Mucosa of gallbladder (tissue), 1 donor: ENCODE results near the gene AP3S1. TPM values are rescaled to one million over a fixed set of nuclear protein-coding genes. Genes with fewer than 3 reads are reported as not detected.
"Not testable (repeated sequence)": the region's sequence is repeated elsewhere in the genome, so short reads cannot be mapped to it uniquely, and the experiment has no call there.

Source experiments
- DNase-seq: peaks from one replicate; pipeline ENCODE4 v3.0.0-alpha.2; 2020; ENCODE audit warnings: low spot score
- total RNA-seq: library from RNA; stranded (reverse); gene quantifications from one replicate; pipeline ENCODE4 v1.2.1, GENCODE V29; 2021
- donor health status: DM: no; HTN: no; CAD: no.

AP3S1 gene
- total RNA-seq, 1 donor from 2014 or later: 72.0 TPM

DNA sequence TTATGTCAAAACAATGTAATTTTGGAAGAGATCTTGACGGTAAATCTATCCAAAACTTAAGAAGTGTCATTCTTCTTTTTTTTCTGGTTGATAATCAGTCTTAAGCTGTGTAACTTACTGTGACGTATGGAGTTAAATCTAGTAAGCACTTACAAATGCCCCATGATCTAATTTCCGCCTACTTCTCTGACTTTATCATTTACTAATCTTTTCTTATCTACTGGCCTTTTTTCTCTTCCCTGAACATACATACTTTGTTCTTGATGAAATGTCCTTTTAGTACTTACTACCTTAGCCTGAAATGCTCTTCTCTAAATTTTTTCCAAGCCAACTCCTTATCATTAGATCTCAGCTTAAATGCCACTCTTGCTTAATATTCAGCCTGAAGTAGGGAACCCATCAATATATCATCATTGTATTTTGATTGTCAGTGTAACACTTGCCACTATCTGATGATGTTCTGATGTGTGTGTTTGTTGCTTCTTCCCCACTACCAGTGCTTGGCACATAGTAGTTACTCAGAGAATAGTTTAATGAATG is 27.6 kb downstream of the AP3S1 start:
- no peak for DNase-seq

- no peak for DNase-seq
Measured at GRCh38 chr5:115872447-115872846, 30.7 kb downstream of the AP3S1 start.

DNA sequence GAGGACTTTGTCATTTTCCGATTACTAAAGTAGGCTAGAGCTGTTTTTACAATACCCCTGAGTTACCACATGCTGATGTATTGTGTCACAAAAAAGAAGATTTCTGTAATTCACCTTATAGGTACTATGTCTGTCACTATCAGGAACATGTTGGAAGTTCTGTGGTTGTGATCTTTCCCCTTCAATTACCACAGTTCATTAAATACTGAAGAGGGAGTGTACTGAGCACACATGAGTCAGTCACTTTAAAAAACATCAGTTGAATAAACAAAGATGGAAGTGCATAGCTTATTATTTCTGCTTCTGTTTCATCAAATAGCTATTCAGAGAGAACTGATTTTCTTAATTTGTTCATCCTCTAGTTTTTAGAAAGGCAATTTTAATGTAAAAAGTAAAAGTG is 31.7 kb downstream of the AP3S1 start:
- DNase-seq: no peak

DNA sequence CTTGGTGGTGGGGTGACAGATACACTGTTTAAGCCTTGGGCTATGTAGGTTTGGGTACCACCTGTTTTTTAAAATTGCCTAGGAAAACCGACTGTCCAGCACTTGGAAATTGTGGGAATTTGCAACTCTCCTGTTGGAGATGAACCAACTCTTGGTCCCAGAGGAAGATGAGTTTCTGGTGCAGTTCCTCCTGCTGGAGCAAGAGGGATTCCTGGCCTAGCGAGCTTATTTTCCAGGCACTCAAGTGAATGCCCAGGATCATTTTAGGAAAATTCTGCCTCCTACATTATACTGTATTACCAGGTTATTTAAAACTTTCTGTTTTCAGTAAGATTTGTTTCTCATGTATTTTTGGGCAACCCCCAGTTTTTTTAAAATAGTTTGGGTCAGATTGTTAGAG is 33.7 kb downstream of the AP3S1 start:
- no peak for DNase-seq

- DNase-seq: not testable (repeated sequence)
Measured at GRCh38 chr5:115877342-115877741, 35.6 kb downstream of the AP3S1 start.

DNA sequence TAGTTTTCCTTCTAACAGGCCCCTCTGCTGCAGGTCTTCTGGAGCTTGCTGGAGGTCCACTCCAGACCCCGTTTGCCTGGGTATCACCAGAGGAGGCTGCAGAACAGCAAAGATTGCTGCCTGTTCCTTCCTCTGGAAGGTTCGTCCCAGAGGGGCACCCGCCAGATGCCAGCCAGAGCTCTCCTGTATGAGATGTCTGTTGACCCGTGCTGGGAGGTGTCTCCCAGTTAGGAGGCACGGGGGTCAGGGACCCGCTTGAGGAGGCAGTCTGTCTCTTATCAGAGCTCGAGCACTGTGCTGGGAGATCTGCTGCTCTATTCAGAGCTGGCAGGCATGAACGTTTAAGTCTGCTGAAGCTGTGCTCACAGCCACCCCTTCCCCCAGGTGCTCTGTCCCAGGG is 40.7 kb downstream of the AP3S1 start:
- not testable (repeated sequence) for DNase-seq

GRCh38 chr5:115884704-115885103 is 43.0 kb downstream of the AP3S1 start:
- no peak for DNase-seq

DNA sequence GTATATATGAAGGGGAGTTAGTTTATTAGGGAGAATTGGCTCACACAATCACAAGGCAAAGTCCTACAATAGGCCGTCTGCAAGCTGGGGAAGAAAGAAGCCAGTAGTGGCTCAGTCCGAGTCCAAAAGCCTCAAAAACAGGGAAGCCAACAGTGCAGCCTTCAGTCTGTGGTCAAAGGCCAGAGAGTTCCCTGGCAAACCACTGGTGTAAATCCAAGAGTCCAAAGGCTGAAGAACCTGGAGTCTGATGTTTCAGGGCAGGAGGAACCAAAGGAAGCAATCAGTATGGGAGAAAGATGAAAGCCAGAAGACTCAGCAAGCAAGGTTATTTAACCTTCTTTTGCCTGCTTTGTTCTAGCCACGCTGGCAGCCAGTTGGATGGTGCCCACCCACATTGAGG is 43.5 kb downstream of the AP3S1 start:
- peak; percentile 57 for DNase-seq

DNA sequence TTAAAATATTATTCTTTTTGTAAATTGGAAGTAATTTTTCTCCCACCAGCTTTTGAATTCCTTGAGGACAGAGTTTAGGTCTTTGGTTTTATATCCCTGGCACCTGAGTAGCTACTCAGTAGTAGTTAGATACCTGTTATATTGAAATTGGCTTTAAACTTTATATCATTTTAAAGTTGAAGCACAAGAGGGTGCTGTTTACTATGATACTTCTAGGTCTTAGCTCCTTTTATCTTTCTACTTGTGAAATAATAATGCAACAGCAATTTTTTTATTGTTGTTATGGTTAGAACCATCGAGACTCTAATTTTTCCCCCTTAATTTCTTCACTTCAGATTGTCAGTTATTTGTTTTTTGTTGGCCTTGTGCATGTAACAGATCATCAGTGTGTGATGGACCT is 46.3 kb downstream of the AP3S1 start:
- DNase-seq: no peak

GRCh38 chr5:115892021-115892420 is 50.3 kb downstream of the AP3S1 start:
- no peak for DNase-seq

- no peak for DNase-seq
Measured at GRCh38 chr5:115894342-115894741, 52.6 kb downstream of the AP3S1 start.

GRCh38 chr5:115895821-115896220 is 54.1 kb downstream of the AP3S1 start:
- DNase-seq: no peak

DNA sequence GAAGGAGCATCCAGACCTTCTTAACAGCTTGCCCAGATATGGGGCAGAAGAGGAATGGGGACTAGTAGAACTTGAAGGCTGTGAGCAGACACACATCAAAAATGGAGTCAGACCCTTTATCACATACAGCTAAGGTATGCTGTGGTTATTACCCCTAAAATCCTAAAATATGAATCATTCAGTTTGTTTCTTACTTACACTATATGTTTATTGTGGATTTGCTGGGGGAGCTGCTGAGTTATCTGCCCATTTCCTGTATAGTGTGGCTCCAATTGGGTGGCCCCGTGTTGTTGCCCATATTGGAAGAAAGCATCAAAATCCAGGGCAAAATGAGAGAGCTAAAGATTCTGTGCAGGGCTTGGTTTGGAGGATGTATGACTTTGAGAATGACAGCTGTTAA is 56.9 kb downstream of the AP3S1 start:
- DNase-seq: no peak

DNA sequence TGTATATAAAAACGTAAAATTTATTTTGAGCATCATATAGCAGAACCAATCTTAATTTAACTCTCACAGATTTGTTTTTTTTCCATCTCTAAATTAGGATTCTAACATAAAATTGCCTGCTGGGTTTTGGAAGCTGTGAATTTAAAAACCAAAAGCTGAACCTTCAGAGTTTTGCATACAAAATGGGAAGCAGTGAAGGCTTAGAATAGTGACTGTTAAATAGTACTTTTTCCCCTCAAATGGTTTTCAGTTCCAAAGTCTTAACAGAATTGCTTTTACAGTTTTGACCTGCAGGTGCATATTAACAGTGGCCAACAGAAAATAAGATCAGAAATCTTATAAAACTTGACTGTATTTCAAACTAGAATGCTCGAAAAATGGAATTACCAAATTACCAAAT is 65.4 kb downstream of the AP3S1 start:
- no peak for DNase-seq

GRCh38 chr5:115913623-115914400 is 72.1 kb downstream of the AP3S1 start:
- not testable (repeated sequence) for DNase-seq

GRCh38 chr5:115920171-115920725 is 78.5 kb downstream of the AP3S1 start:
- no peak for DNase-seq

DNA sequence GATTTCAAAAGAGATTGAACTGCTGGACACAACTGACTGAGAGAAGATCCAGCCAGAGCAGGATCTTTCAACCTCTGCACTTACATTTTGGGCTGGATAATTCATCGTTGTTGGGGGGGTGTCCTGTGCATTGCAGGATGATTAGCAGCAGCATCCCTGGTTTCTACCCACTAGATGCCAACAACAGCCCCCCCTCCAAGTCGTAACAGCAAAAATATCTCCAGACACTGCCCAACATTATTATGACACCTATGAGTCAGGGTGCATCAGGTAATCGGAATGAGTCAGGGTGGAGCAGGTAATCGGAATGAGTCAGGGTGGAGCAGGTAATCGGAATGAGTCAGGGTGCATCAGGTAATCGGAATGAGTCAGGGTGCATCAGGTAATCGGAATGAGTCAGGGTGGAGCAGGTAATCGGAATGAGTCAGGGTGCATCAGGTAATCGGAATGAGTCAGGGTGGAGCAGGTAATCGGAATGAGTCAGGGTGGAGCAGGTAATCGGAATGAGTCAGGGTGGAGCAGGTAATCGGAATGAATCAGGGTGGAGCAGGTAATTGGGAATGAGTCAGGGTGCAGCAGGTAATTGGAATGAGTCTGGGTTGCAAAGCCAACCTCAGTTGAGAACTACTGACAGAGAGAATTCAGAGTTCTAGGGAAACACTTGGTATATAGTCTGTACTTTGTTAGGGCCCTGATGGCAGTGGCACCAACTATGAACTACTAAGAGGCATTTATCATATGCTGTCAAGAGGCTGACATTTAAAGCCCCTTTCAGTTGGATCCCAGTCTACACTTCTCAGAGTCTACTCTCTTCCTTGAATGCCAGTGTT is 87.1 kb downstream of the AP3S1 start:
- DNase-seq: not testable (repeated sequence)

DNA sequence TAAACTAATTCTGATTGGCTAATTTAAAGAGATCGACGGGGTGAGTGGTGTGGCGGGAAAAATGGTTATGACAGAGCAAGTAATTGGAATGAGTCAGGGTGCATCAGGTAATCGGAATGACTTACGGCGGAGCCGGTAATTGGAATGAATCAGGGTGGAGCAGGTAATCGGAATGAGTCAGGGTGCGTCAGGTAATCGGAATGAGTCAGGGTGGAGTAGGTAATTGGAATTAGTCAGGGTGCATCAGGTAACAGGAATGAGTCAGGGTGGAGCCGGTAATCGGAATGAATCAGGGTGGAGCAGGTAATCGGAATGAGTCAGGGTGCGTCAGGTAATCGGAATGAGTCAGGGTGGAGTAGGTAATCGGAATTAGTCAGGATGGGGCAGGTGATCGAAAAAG is 88.4 kb downstream of the AP3S1 start:
- DNase-seq: not testable (repeated sequence)

- no peak for DNase-seq
Measured at GRCh38 chr5:115930630-115931337, 89.0 kb downstream of the AP3S1 start.

- no peak for DNase-seq
Measured at GRCh38 chr5:115932991-115933390, 91.3 kb downstream of the AP3S1 start.

DNA sequence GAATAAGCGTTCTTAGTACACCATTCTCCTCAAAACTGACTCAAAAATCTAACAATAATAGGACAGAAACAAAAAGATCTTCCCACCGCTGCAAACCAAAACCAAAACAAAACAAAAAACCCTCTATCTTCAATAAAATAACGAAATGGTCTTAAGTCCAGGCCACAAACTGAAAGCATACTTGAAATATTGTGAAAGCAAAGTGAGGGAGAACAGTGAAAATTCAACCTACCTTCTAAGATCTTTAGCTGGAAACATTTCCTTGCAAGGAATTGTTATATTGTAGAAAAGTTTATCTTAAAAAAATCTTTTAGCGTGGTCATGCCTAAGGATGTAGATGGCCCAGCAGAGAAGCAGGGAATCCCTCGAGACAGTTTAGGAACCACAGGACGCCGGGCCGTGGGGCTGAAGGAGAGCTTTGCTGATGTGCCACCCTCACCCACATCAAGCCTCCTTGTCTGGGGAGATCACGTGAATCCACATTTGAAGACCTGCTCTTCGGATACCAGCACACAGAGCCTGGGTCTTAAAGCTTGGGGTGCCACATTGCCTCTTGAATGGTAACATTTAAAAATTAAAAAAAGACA is 92.7 kb downstream of the AP3S1 start:
- DNase-seq: no peak
